HFFc6 (cell line): ENCODE measurements around the gene ADSS1. TPM values are rescaled to one million over a fixed set of nuclear protein-coding genes. Genes with fewer than 3 reads are reported as not detected.

Experiments used
- DNase-seq: peaks from one replicate; pipeline ENCODE4 v3.0.0-alpha.2; 2018
- H3K27ac Mint-ChIP-seq: 2 replicates; pipeline ENCODE4 v1.8.0; 2020; ENCODE audit warnings: mild to moderate bottlenecking, mixed read lengths
- H3K27me3 Mint-ChIP-seq: 2 replicates; pipeline ENCODE4 v1.8.0; 2021; ENCODE audit warnings: mild to moderate bottlenecking, moderate library complexity, mixed read lengths; ENCODE audit not compliant: insufficient read depth
- H3K36me3 Mint-ChIP-seq: 2 replicates; pipeline ENCODE4 v1.8.0; 2021; ENCODE audit warnings: low read depth, mixed read lengths
- H3K4me1 Mint-ChIP-seq: 2 replicates; pipeline ENCODE4 v1.8.0; 2020; ENCODE audit warnings: low read depth, mixed read lengths
- H3K4me3 Mint-ChIP-seq: 2 replicates; pipeline ENCODE4 v1.8.0; 2020; ENCODE audit warnings: mild to moderate bottlenecking, moderate library complexity, mixed read lengths
- H3K9me3 Mint-ChIP-seq: 2 replicates; pipeline ENCODE4 v1.8.0; 2020; ENCODE audit warnings: mild to moderate bottlenecking, mixed read lengths
- total RNA-seq, 6 experiments: library from RNA; stranded (reverse); fragmentation: NEBNext Ultra II Directional; extraction: Animal tissue kit (Norgen Biotek cat#: 25700); gene quantifications; 2 replicates in 1 of 6; 3 replicates in 5 of 6; pipeline ENCODE4 v1.2.3, GENCODE V29; 2021
- TF ChIP-seq, protein P1 (sequence below): fragments of 200-600 bp; sonication (generic); IDR thresholded peaks from 2 replicates; pipeline ENCODE4 v1.5.0; 2021; ENCODE audit warnings: antibody characterized with exemption, mild to moderate bottlenecking

The ADSS1 gene
- total RNA-seq, 6 experiments from 2014 or later = 2.7 to 3.7 (median 3.3) TPM

DNA sequence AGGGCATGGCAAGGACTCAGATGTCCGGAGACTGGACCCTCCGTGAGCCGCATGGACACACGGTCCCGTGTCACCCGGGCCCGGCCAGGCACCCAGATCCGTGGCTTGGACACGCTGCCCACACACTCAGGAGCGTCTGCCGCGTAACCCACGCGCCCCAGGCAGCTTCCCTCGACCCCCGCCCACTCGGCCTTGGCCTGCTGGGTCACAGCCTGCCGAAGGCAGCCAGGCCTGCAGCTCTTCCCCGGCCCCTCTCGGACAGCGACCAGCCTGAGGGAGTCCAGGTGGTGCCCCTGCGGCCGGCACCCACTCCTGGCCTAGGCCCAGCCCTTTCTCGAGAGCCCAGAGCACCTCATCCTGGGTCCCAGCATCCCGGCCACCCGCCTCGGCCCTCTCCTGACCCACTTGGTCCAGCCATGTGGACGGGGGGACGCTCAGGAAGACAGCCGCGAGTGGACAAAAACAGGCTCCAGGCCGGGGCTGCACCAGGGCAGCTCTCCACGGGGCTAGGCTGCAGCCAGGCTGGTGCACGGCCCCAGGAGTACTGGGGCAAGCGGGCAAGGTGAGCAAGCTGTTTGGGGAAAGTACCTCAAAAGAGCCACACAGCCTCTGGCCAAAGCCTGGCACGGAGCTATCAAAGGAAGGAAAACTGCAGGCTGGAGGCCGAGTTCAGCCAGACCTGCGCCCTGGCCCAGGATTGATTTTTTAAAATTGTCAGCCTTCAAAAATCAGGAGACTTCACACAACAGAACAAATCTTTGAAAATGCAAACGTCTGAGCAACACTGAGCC, 65.0 kb downstream of the ADSS1 start:
- Mint-ChIP-seq H3K36me3 (no peaks in the 10 kb centered on the region; the same call in 1 of the 2 replicates), H3K4me1 (peaks cover 14% of the 10 kb centered on the region), H3K4me3 (no peak overlapping the region), H3K27ac (no peak overlapping the region), H3K9me3 (no peaks in the 10 kb centered on the region), H3K27me3 (no peaks in the 10 kb centered on the region; the same call in 1 of the 2 replicates)
- TF ChIP-seq, protein P1, sequence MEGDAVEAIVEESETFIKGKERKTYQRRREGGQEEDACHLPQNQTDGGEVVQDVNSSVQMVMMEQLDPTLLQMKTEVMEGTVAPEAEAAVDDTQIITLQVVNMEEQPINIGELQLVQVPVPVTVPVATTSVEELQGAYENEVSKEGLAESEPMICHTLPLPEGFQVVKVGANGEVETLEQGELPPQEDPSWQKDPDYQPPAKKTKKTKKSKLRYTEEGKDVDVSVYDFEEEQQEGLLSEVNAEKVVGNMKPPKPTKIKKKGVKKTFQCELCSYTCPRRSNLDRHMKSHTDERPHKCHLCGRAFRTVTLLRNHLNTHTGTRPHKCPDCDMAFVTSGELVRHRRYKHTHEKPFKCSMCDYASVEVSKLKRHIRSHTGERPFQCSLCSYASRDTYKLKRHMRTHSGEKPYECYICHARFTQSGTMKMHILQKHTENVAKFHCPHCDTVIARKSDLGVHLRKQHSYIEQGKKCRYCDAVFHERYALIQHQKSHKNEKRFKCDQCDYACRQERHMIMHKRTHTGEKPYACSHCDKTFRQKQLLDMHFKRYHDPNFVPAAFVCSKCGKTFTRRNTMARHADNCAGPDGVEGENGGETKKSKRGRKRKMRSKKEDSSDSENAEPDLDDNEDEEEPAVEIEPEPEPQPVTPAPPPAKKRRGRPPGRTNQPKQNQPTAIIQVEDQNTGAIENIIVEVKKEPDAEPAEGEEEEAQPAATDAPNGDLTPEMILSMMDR = no peak
- DNase-seq = no peak

- Mint-ChIP-seq H3K27me3 (no peaks in the 10 kb centered on the region; the same call in 1 of the 2 replicates), H3K36me3 (peaks cover 5% of the 10 kb centered on the region; the same call in 1 of the 2 replicates), H3K27ac (no peak overlapping the region), H3K4me1 (peaks cover 20% of the 10 kb centered on the region), H3K4me3 (no peak overlapping the region), H3K9me3 (no peaks in the 10 kb centered on the region)
- DNase-seq = no peak
- TF ChIP-seq, protein P1 = no peak
Observed at GRCh38 chr14:104789752-104790743, 66.0 kb downstream of the ADSS1 start.

DNA sequence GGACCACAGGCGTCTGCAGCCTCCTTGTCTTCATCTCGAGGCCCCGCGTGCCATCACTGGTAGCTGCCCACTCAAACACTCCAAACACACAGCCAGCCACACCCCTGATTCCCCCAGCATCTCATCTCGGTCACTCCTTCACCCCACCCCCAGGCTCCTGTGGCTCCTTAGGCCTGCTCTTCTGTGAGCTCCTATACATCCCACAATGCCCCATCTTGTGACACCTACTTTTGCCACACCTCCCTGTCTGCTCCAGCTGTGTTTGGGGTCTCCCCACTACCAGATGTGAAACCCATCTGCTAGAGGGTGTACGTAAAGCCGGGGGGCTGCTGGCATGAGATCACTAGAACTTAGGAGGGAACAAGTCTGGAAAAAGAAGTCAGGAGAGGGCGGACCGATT, 67.4 kb downstream of the ADSS1 start:
- Mint-ChIP-seq H3K27me3 (no peaks in the 10 kb centered on the region; the same call in 1 of the 2 replicates), H3K4me1 (peaks cover 20% of the 10 kb centered on the region), H3K36me3 (peaks cover 5% of the 10 kb centered on the region; the same call in 1 of the 2 replicates), H3K4me3 (no peak overlapping the region), H3K9me3 (no peaks in the 10 kb centered on the region), H3K27ac (no peak overlapping the region)
- DNase-seq = no peak
- TF ChIP-seq, protein P1 = no peak

GRCh38 chr14:104792101-104792884, 68.3 kb downstream of the ADSS1 start:
- H3K27me3 Mint-ChIP-seq = no peaks in the 10 kb centered on the region; the same call in 1 of the 2 replicates
- H3K27ac Mint-ChIP-seq = no peak overlapping the region
- TF ChIP-seq, protein P1 = no peak
- no peak overlapping the region for H3K4me3 Mint-ChIP-seq
- H3K9me3 Mint-ChIP-seq = no peaks in the 10 kb centered on the region
- H3K36me3 Mint-ChIP-seq = peaks cover 5% of the 10 kb centered on the region; the same call in 1 of the 2 replicates
- DNase-seq = no peak
- H3K4me1 Mint-ChIP-seq = peaks cover 20% of the 10 kb centered on the region
